Lung (tissue), 12 donors: ENCODE measurements around the gene SERP2. TPM values are rescaled to one million over a fixed set of nuclear protein-coding genes. Genes with fewer than 3 reads are reported as not detected.

Experiments used
- ATAC-seq: fragments of 200-7000 bp; cut with Tn5 transposase; one replicate; pipeline ENCODE4 v1.9.1; 2020; ENCODE audit warnings: moderate number of reproducible peaks; ENCODE audit not compliant: insufficient read depth, low FRiP score
- DNase-seq, 3 donors: peaks; one replicate each; pipeline ENCODE4 v3.0.0-alpha.2; 2013 to 2017
- H3K27ac ChIP-seq, 2 donors: one replicate each; pipeline ENCODE4 v1.5.1; 2013; ENCODE audit warnings: mild to moderate bottlenecking in 2 of 2, moderate library complexity in 2 of 2, control low read depth in 1 of 2, inconsistent platforms in 1 of 2, low read depth in 1 of 2, low read length in 1 of 2
- H3K27me3 ChIP-seq, 3 donors: one replicate each; pipeline ENCODE4 v1.5.1; 2013; ENCODE audit warnings: low read length in 2 of 3; ENCODE audit not compliant: control insufficient read depth in 3 of 3, insufficient read depth in 3 of 3
- H3K36me3 ChIP-seq, 4 donors: one replicate each; pipeline ENCODE4 v1.5.1; 2013; ENCODE audit warnings: low read length in 4 of 4, mild to moderate bottlenecking in 1 of 4, moderate library complexity in 1 of 4; ENCODE audit not compliant: control insufficient read depth in 4 of 4, insufficient read depth in 4 of 4
- H3K4me1 ChIP-seq, 5 donors: one replicate each; pipeline ENCODE4 v1.5.1; 2013; ENCODE audit warnings: low read length in 5 of 5, mild to moderate bottlenecking in 2 of 5, moderate library complexity in 1 of 5; ENCODE audit not compliant: control insufficient read depth in 5 of 5, insufficient read depth in 5 of 5
- H3K4me3 ChIP-seq: one replicate; pipeline ENCODE4 v1.5.1; 2013; ENCODE audit warnings: mild to moderate bottlenecking, control low read depth, moderate library complexity
- H3K9ac ChIP-seq, 2 donors: one replicate each; pipeline ENCODE4 v1.5.1; 2013; ENCODE audit warnings: low read length in 2 of 2, control low read depth in 1 of 2; ENCODE audit not compliant: insufficient read depth in 1 of 2
- H3K9me3 ChIP-seq, 4 donors: one replicate each; pipeline ENCODE4 v1.5.1; 2013; ENCODE audit warnings: low read length in 3 of 4, mild to moderate bottlenecking in 1 of 4, moderate library complexity in 1 of 4; ENCODE audit not compliant: control insufficient read depth in 4 of 4, insufficient read depth in 3 of 4
- WGBS, 2 donors: extraction: QIAGEN DNeasy Blood & Tissue Kit; methylation state at CpG; one replicate each; pipeline ENCODE4 v1.1.7; 2013; 5-methylcytosine and 5-hydroxymethylcytosine counted together
- polyA plus RNA-seq, 2 donors: library from polyadenylated mRNA; stranded (reverse); fragments of 200-250 nt; gene quantifications; one replicate each; pipeline ENCODE4 v1.2.1, GENCODE V29; 2013
- total RNA-seq, 2 donors: library from RNA; depleted of rRNA in 1 of 2; stranded (reverse); fragments of >200 nt in 1 of 2; gene quantifications; one replicate each; pipeline ENCODE4 v1.2.1, GENCODE V29; 2014 to 2021
- TF ChIP-seq, protein P1 (sequence below): IDR thresholded peaks from 2 replicates; pipeline ENCODE4 v1.5.1; 2012; ENCODE audit warnings: mild to moderate bottlenecking; ENCODE audit errors: control extremely low read depth, extremely low read depth
- donor health status: control.
- donor health status: control.
- donor health status: Bipolar disorder and iron deficiency.
- donor health status: healthy.
- donor health status: DM: yes; HTN: yes; CAD: no.

The SERP2 gene
- total and polyA plus RNA-seq, 4 donors: 4.2 to 6.9 (median 5.9) TPM

DNA sequence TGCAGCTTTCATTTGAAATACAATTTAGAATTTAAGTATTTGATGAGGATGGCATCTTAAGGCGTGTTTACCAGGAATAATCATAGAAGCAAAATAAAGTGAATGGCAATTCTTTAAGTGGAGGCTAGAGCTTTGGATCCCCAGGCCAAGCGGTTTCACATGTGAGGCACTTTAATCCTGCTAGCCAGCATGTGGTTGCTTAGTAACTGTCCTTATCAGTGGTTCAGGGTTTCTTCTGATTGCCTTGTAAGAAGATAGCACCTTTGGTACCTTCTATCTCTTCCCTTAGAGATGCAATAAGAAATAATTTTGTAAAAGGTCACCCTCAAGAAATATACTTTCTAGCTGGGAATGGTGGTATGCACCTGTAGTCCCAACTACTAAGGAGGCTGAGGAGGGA is 38.9 kb upstream of the SERP2 start:
- TF ChIP-seq, protein P1, sequence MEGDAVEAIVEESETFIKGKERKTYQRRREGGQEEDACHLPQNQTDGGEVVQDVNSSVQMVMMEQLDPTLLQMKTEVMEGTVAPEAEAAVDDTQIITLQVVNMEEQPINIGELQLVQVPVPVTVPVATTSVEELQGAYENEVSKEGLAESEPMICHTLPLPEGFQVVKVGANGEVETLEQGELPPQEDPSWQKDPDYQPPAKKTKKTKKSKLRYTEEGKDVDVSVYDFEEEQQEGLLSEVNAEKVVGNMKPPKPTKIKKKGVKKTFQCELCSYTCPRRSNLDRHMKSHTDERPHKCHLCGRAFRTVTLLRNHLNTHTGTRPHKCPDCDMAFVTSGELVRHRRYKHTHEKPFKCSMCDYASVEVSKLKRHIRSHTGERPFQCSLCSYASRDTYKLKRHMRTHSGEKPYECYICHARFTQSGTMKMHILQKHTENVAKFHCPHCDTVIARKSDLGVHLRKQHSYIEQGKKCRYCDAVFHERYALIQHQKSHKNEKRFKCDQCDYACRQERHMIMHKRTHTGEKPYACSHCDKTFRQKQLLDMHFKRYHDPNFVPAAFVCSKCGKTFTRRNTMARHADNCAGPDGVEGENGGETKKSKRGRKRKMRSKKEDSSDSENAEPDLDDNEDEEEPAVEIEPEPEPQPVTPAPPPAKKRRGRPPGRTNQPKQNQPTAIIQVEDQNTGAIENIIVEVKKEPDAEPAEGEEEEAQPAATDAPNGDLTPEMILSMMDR: no peak
- Histone ChIP-seq H3K4me3 (no peak overlapping the region), H3K4me1 (peaks cover 0 to 23% (median 9%) of the 10 kb centered on the region in 5 donors), H3K27ac (no peak overlapping the region), H3K9ac (no peak overlapping the region), H3K36me3 (no peaks in the 10 kb centered on the region), H3K9me3 (no peaks in the 10 kb centered on the region), H3K27me3 (no peaks in the 10 kb centered on the region)
- WGBS, 2 donors: 90 to 93% methylated on average over 2 of the region's 2 CpGs
- ATAC-seq: no peak
- no peak for DNase-seq

DNA sequence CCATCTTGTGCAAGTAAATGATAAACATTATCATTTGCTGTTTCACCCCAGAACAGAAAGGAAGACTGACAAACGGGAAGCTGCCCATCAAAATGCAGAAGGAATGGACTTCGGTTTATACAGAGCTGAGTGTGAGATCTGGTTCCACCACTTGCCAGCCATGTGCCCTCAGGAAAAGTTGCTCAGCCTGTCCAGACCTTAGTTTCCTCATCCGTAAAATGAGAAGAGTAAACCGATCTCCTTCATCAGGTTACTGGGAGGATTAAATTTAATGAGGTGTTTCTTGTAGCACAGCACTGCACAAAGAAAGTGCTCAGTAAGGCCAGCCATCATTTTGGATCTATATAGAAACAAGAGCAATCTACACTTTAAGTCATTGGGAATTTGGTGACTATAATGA is 36.7 kb upstream of the SERP2 start:
- ATAC-seq: no peak
- no peaks in the 10 kb centered on the region for H3K9me3 ChIP-seq
- no peak overlapping the region for H3K27ac ChIP-seq
- no peak overlapping the region for H3K9ac ChIP-seq
- no peaks in the 10 kb centered on the region for H3K36me3 ChIP-seq
- TF ChIP-seq, protein P1: no peak
- H3K4me1 ChIP-seq: peaks cover 0 to 13% (median 5%) of the 10 kb centered on the region in 5 donors
- no peaks in the 10 kb centered on the region for H3K27me3 ChIP-seq
- no peak for DNase-seq
- no peak overlapping the region for H3K4me3 ChIP-seq
- 79 to 82% methylated on average over 4 of the region's 4 CpGs for WGBS, 2 donors

DNA sequence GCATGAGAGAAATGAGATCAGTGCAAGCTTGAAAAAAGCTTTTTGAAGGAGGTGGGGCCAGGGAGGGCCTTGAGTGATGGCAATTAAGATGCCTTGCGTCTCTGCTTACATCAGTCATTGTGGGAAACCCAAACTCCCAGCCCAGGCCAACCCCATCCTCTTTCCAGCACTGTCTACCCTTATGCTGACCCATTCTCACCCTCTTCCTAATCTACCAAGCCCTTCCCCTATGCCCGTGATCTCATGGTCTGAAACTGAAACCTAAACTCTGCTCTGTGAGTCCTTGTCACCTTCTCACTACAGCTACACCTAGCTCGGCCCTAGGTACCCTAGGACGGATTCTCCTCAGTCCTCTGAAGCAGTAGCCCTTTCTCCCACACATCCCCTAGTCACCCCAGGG is 36.0 kb upstream of the SERP2 start:
- TF ChIP-seq, protein P1: no peak
- ATAC-seq (no peak), DNase-seq (no peak)
- no peak overlapping the region for H3K27ac ChIP-seq
- peaks cover 0 to 7% (median 4%) of the 10 kb centered on the region in 5 donors for H3K4me1 ChIP-seq
- no peaks in the 10 kb centered on the region for H3K27me3 ChIP-seq
- H3K9ac ChIP-seq: no peak overlapping the region
- H3K9me3 ChIP-seq: no peaks in the 10 kb centered on the region
- no peak overlapping the region for H3K4me3 ChIP-seq
- WGBS, 2 donors: 88 to 94% methylated on average over 4 of the region's 4 CpGs
- H3K36me3 ChIP-seq: no peaks in the 10 kb centered on the region

DNA sequence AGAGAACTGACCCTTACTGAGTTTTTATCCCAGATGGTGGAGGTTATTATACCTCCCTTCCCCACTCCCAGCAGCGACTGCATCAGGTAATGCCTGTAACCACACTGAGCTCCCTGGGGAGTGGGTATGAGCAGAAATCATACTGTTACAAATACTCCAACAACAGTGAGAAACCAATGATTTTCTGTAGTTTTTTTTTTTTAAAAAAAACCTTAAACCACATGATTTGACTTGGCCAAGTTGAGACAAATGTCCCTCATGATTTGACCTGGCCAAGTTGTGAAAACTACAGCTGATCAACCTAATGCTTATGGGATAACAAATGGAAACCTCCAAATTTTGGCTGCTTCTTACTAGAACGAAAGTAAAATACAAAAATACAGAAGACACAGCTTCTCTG is 33.1 kb upstream of the SERP2 start:
- Histone ChIP-seq H3K36me3 (no peaks in the 10 kb centered on the region), H3K9me3 (no peaks in the 10 kb centered on the region), H3K4me1 (no peaks in the 10 kb centered on the region), H3K27ac (no peak overlapping the region), H3K27me3 (no peaks in the 10 kb centered on the region), H3K9ac (no peak overlapping the region), H3K4me3 (no peak overlapping the region)
- TF ChIP-seq, protein P1: no peak
- DNase-seq (no peak), ATAC-seq (no peak)
- 91 to 92% methylated on average over 2 of the region's 2 CpGs for WGBS, 2 donors
